Superior temporal gyrus (tissue), 1 donor: Measurements from ENCODE around the gene MT1E.
"Not testable (repeated sequence)": the region's sequence is repeated elsewhere in the genome, so short reads cannot be mapped to it uniquely, and the experiment has no call there.

Experiments used
- DNase-seq: peaks from one replicate; pipeline ENCODE4 v3.0.0-alpha.2; 2016; ENCODE audit errors: extremely low spot score

MT1E gene

GRCh38 chr16:56607109-56607618 lies 18.4 kb upstream of the MT1E start:
- DNase-seq: no peak

GRCh38 chr16:56607675-56608042 lies 17.9 kb upstream of the MT1E start:
- DNase-seq: no peak

GRCh38 chr16:56608043-56608875 lies 17.3 kb upstream of the MT1E start, which contains the start of gene MT2A:
Gene MT2A, plus strand, starts transcription at chr16:56608584. Its CDS starts 72 bp downstream, at chr16:56608656.
- DNase-seq: peak; percentile 90

GRCh38 chr16:56608876-56609462 lies 16.6 kb upstream of the MT1E start:
- DNase-seq: peak; percentile 47

GRCh38 chr16:56609463-56609921 lies 16.1 kb upstream of the MT1E start:
- DNase-seq: peak; percentile 79

GRCh38 chr16:56610017-56610608 lies 15.5 kb upstream of the MT1E start:
- peak; percentile 53 for DNase-seq

GRCh38 chr16:56610609-56611111 lies 14.9 kb upstream of the MT1E start:
- no peak for DNase-seq

GRCh38 chr16:56611281-56611833 lies 14.2 kb upstream of the MT1E start:
- DNase-seq: no peak

- DNase-seq: no peak
Measured at GRCh38 chr16:56613706-56614105, 11.9 kb upstream of the MT1E start.

- no peak for DNase-seq
Measured at GRCh38 chr16:56614549-56614991, 11.0 kb upstream of the MT1E start.

- DNase-seq: no peak
Measured at GRCh38 chr16:56615353-56615752, 10.2 kb upstream of the MT1E start.

- no peak for DNase-seq
Measured at GRCh38 chr16:56616608-56617211, 8.9 kb upstream of the MT1E start.

GRCh38 chr16:56617212-56618085 lies 8.1 kb upstream of the MT1E start:
- DNase-seq: no peak

GRCh38 chr16:56618138-56618537 lies 7.4 kb upstream of the MT1E start:
- DNase-seq: no peak

GRCh38 chr16:56620339-56620897 lies 5.2 kb upstream of the MT1E start:
- DNase-seq: no peak

- not testable (repeated sequence) for DNase-seq
Measured at GRCh38 chr16:56621665-56622445, 3.7 kb upstream of the MT1E start.

GRCh38 chr16:56623184-56623583 lies 2.4 kb upstream of the MT1E start:
- not testable (repeated sequence) for DNase-seq

GRCh38 chr16:56623637-56624036 lies 1.9 kb upstream of the MT1E start:
- DNase-seq: no peak

GRCh38 chr16:56625943-56626654 lies 518 bp downstream of the MT1E start:
- DNase-seq: no peak
